C1 segment of cervical spinal cord (tissue), 14 donors: ENCODE data around the gene EPGN.
"Not testable (repeated sequence)": the region's sequence is repeated elsewhere in the genome, so short reads cannot be mapped to it uniquely, and the experiment has no call there.

ENCODE experiments used
- DNase-seq, 14 donors: peaks; one replicate each; lab custom pipeline; 2025; lab: John Stamatoyannopoulos, UW

The EPGN gene

DNA sequence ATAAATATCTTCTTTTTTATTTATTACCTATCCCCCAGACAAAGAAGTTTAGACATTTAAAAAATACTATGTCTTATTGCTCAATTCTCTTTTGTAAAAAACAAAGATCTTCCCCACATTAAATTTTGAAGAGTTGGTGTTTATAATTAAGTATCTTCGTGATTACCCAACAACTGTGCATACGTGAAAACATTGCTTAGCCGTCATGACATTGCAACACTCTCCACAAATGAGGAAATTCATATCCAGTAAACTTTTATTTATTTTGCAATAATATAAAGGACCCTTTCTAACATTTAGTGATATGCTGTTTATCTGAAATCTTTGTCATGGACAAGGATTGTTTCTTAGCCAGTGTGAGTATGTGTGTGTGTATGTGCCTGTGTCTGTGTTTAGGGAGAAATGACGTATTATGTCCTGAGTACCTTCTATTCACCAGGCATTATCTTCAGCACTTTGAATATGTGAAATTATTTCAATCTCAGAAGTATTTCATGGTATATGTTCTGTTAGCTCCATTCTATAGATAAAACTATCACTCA, 30.6 kb downstream of the EPGN start:
- no peak for DNase-seq

DNA sequence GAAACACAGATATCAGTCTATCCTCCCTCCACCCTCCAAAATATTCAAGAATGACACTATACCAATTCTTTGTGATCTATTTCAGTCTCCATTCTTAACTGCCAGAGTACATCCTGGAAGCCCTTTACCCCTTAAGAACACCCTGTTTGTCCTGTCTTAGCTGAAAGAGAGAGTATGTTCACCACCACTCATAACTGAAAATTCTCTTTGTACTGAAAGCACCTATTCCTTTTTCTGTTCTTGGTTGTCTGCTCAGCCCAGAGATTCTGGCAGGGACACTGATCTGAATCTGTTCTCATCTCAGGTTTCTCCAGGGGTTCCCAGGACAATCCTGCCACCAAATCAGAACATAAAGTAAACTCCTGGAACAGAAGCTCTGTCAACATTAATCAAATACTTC, 31.2 kb downstream of the EPGN start:
- no peak for DNase-seq

DNA sequence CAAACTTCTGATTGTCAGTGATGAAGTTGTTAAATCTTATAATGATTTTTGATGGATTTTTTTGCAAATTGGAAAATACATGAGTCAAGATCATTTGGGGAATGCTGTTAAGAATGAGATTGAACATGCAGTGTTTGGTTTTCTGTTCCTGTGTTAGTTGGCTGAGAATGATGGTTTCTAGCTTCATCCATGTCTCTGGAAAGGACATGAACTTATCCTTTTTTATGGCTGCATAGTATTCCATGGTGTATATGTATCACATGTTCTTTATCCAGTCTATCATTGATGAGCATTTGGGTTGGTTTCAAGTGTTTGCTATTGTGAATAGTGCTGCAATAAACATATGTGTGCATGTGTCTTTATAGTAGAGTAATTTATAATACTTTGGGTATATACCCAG, 32.2 kb downstream of the EPGN start:
- not testable (repeated sequence) for DNase-seq

DNA sequence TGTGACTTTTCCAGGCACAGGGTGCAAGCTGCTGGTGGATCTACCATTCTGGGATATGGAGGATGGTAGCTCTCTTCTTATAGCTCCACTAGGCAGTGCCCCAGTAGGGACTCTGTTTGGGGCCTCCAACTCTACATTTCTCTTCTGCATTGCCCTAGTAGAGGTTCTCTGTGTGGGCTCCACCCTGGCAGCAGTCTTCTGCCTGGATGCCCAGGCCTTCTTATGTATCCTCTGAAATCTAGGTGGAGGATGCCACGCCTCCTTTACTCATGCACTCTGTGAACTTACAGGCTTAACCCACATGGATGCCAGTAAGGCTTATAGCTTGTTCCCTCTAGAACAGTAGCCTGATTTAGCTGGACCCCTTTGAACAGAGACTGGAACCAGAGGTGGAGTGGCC, 35.8 kb downstream of the EPGN start:
- DNase-seq = no peak

DNA sequence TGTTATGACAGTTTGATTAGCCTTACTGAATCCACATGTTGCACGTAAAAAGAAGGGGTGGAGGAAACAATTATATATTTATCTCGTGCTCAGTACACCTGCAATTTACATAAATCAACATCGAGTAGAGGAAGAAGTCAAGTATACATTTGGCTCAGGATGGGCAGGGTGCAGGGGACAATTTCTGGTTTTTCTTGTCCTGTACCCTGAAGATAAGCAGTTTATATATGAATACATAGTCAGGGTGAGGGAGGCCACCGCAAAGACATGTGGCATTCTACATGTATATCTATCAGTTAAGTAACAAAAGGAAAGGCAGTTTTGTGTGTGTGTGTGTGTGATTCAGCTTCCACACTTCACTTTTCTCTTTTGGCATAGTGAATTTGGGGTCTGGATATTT, 45.6 kb downstream of the EPGN start:
- DNase-seq = no peak

DNA sequence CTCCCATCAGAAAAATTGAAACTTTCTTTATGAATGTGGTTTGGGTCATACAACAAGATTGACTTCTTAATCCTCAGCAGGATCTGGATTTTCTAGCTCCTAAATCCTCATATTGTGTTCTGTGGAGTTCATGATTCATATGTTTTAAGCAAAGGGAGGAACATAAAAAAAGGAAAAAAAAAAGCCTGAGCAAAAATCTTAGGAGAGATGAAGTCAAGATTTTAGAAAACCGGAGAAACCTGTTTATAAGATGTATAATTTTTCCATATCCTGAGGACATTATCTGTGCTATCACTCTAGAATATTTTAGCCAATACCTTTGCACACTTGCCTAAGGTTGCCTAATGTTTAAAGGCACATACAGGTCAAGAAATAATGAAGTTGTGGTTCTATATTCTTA, 49.7 kb downstream of the EPGN start:
- DNase-seq = no peak

DNA sequence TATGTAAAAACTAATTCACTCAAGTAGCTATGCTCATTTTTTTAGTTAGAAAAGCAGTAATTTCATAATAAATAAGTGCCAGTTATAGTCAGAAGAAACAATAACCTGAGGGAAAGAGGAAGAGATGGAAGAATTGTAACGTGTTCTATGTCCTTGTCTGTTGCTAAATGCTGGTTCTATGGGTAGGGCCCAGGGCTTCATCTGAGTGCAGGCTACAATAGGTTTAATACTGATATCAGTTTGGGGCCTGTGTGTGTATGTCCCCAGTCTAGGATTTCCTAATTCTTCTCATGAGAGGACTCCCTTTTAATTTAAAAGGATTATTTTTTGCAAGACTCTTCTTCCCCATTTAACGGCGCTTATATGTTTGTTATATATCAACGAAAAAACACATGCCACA, 53.4 kb downstream of the EPGN start:
- no peak for DNase-seq

DNA sequence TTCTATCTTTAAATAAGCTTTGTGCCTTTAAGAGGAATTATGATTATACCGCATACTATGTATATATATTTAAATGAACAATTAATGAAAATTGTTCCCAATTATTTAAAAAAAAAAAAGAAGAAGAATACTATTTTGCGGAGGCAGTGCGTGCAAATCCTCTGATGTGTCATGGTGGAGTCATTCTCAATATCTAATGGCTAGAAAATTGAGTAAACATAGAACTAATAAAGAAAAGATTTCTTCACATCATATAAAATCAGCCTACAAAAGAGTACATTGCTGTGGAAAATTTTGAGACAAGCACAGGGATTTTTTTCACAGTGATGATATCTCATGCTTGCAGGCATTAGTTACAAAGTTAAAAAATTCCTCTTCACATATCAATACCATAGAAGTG, 54.1 kb downstream of the EPGN start:
- DNase-seq = no peak

DNA sequence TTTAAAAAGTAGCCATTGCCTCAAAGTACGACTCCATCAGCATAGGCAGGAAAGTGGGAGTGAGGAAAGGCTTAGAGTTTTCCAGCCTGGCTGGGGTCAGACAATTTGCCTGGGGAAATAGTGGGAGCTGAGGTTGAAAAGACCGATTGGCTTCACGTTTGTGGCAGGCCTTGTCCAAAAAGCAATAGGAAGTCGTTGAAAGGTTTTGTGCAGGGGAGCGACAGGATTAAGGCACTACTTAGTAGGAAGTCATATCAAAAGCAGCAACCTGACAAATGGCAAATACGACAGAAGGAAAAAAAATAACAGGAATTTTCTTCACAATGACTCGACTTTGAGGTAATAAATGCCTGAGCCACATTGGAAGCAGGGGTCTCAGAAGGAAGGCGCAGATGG, 56.0 kb downstream of the EPGN start:
- DNase-seq = no peak

DNA sequence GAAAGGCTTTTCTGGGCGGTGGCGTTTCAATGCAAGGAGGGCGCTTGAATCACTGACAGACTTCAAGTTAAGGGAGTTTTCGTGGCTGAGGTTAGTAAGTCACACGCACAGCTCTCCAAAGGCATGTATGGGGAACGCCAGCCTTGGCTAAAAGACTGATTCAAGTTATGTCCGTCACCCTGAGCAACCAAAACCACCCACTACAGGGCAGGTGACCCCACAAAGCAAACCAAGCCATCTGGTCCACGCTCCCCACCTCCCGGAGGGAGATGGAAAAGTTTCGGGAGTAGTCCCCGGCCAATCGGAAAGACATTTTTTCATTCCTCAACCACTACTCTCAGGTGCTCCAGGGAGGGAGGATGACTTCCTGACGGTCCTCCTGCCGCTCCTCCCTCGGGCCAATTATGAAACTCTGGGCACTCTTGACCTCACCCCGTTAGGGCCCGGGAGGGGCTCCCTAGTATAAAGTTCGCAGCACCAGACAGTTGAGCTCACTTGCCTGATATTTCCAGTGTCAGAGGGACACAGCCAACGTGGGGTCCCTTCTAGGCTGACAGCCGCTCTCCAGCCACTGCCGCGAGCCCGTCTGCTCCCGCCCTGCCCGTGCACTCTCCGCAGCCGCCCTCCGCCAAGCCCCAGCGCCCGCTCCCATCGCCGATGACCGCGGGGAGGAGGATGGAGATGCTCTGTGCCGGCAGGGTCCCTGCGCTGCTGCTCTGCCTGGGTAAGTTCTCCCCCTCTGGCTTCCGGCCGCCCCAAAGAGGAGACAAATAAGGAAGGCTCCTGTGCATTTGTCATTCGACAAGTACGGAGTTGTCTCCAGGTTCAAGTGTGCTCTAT, 56.6 kb downstream of the EPGN start, which contains the start of gene EREG:
EREG (plus strand) TSS at position 494 of the 840 bp plus-strand sequence; CDS start at position 658, 164 bp downstream.
- DNase-seq = peak in 2 of 14 donors; percentile 2

DNA sequence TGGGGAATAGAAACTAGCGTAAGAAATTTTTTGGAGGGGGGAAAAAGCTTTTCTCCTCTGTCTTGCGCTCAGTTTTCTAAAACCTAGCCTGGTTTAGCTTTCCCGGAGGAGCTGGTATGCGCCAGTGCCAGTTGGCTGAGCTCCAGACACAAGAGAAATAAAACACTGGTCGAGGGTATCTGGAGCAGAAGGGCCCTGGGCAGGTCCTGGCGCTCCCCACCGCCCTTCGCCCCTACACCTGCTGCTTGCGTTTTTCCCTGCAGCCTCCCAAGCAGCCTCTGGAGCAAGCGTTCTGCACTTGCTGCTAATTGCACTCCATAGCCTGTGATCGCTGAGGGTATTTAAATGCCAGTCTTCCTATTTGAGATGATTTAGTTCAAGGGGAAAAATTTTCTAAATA, 57.5 kb downstream of the EPGN start:
- no peak for DNase-seq
